K562 (cell line): ENCODE results near the gene ARR3. TPM values are rescaled to one million over a fixed set of nuclear protein-coding genes. Genes with fewer than 3 reads are reported as not detected.

ENCODE experiments used
- BHLHE40 ChIP-seq: IDR thresholded peaks from 2 replicates; pipeline ENCODE4 v1.6.1; 2011; ENCODE audit warnings: low read length, improper control_type of control experiment
- CBFA2T2 ChIP-seq: fragments of 450-650 bp; conservative IDR thresholded peaks from 2 replicates; pipeline ENCODE4 v1.6.1; 2017; ENCODE audit warnings: mild to moderate bottlenecking
- FOXA1 ChIP-seq: fragments of 450-650 bp; IDR thresholded peaks from 2 replicates; pipeline ENCODE4 v1.6.1; 2016; ENCODE audit warnings: mild to moderate bottlenecking, borderline replicate concordance
- FOXA3 ChIP-seq, 2 experiments: fragments of 450-650 bp in 1 of 2; sonication (generic) in 1 of 2; formaldehyde crosslinking; IDR thresholded peaks in 1 of 2; conservative IDR thresholded peaks in 1 of 2; 2 replicates each; pipeline versions ENCODE4 v1.4.0 to v1.8.0; 2020 to 2022; ENCODE audit warnings: mild to moderate bottlenecking in 2 of 2, missing genetic modification reagents in 1 of 2
- KLF16 ChIP-seq: IDR thresholded peaks from 2 replicates; pipeline ENCODE4 v1.6.1; 2016; ENCODE audit warnings: antibody characterized with exemption
- MAZ ChIP-seq, 2 experiments: fragments of 450-650 bp in 1 of 2; sonication (generic) in 1 of 2; formaldehyde crosslinking; IDR thresholded peaks in 1 of 2; conservative IDR thresholded peaks in 1 of 2; 2 replicates each; pipeline versions ENCODE4 v1.4.0 to v1.5.0; 2020; ENCODE audit warnings: mild to moderate bottlenecking in 1 of 2, missing genetic modification reagents in 1 of 2
- MEIS2 ChIP-seq: fragments of 450-650 bp; IDR thresholded peaks from 2 replicates; pipeline ENCODE4 v1.6.1; 2014; ENCODE audit warnings: mild to moderate bottlenecking; ENCODE audit not compliant: partially characterized antibody
- PBX2 ChIP-seq, 2 experiments: IDR thresholded peaks in 1 of 2; conservative IDR thresholded peaks in 1 of 2; 2 replicates each; pipeline ENCODE4 v1.6.1; 2016; ENCODE audit warnings: low read depth in 2 of 2, mild to moderate bottlenecking in 1 of 2, missing compliant biosample characterization in 1 of 2, missing genetic modification characterization in 1 of 2, moderate library complexity in 1 of 2
- SMC3 ChIP-seq: conservative IDR thresholded peaks from 2 replicates; pipeline ENCODE4 v1.6.1; 2011; ENCODE audit warnings: low read depth, low read length, improper control_type of control experiment; ENCODE audit not compliant: insufficient read depth
- SP1 ChIP-seq: sonication (generic); formaldehyde crosslinking; IDR thresholded peaks from 2 replicates; pipeline ENCODE4 v1.8.1; 2022; ENCODE audit warnings: mild to moderate bottlenecking, missing genetic modification reagents
- SP2 ChIP-seq: IDR thresholded peaks from 2 replicates; pipeline ENCODE4 v1.6.1; 2011; ENCODE audit warnings: mild to moderate bottlenecking, low read depth, low read length, moderate library complexity; ENCODE audit not compliant: poor library complexity, severe bottlenecking; ENCODE audit errors: extremely low read depth
- TAF7 ChIP-seq: fragments of 450-650 bp; IDR thresholded peaks from 2 replicates; pipeline ENCODE4 v1.6.1; 2016; ENCODE audit warnings: missing genetic modification characterization, missing compliant biosample characterization
- TAL1 ChIP-seq: fragments of 450-650 bp; IDR thresholded peaks from 2 replicates; pipeline ENCODE4 v1.6.1; 2016; ENCODE audit warnings: mild to moderate bottlenecking
- TFAP4 ChIP-seq: sonication (generic); formaldehyde crosslinking; IDR thresholded peaks from 2 replicates; pipeline ENCODE4 v1.8.0; 2022; ENCODE audit warnings: missing genetic modification reagents, mild to moderate bottlenecking, moderate library complexity, borderline replicate concordance
- ZKSCAN8 ChIP-seq: fragments of 200-800 bp; sonication (Bioruptor generic); IDR thresholded peaks from 2 replicates; pipeline ENCODE4 v1.6.1; 2016; ENCODE audit warnings: missing genetic modification characterization, missing compliant biosample characterization
- ZNF717 ChIP-seq: fragments of 250-450 bp; sonication (Bioruptor Pico); IDR thresholded peaks from 2 replicates; pipeline ENCODE4 v1.5.0; 2021
- polyA plus RNA-seq, 8 experiments: library from polyadenylated mRNA; depleted of rRNA in 4 of 8; stranded (reverse) in 5 of 8; unstranded in 3 of 8; fragments of >200 nt; fragmentation: Nextera tagmentation in 2 of 8; fragmentation: Illumina TruSeq in 1 of 8; extraction: Ambion mirVana in 2 of 8; extraction: Trizol in 1 of 8; gene quantifications; 2 replicates each; pipeline versions ENCODE4 v1.2.1 to v1.2.3, GENCODE V29; 2011 to 2014; ENCODE audit warnings: inconsistent platforms in 1 of 8, missing spikeins in 1 of 8
- total RNA-seq, 7 experiments: library from RNA; depleted of rRNA in 6 of 7; stranded (reverse); fragments of >200 nt in 6 of 7; fragmentation: Illumina TruSeq in 2 of 7; extraction: Trizol in 2 of 7; gene quantifications; 2 replicates each; pipeline versions ENCODE4 v1.2.1 to v1.2.3, GENCODE V29; 2011 to 2021; ENCODE audit warnings: low replicate concordance in 1 of 7
- TF ChIP-seq, protein P1 (sequence below): fragments of 250-450 bp; sonication (Bioruptor Pico); IDR thresholded peaks from 2 replicates; pipeline ENCODE4 v1.4.0; 2020; ENCODE audit warnings: mild to moderate bottlenecking

Gene ARR3
- total and polyA plus RNA-seq, 9 of the 15 experiments (the other 6 are each of a cell fraction or from before 2014, with no cell fraction given), result not detected

DNA sequence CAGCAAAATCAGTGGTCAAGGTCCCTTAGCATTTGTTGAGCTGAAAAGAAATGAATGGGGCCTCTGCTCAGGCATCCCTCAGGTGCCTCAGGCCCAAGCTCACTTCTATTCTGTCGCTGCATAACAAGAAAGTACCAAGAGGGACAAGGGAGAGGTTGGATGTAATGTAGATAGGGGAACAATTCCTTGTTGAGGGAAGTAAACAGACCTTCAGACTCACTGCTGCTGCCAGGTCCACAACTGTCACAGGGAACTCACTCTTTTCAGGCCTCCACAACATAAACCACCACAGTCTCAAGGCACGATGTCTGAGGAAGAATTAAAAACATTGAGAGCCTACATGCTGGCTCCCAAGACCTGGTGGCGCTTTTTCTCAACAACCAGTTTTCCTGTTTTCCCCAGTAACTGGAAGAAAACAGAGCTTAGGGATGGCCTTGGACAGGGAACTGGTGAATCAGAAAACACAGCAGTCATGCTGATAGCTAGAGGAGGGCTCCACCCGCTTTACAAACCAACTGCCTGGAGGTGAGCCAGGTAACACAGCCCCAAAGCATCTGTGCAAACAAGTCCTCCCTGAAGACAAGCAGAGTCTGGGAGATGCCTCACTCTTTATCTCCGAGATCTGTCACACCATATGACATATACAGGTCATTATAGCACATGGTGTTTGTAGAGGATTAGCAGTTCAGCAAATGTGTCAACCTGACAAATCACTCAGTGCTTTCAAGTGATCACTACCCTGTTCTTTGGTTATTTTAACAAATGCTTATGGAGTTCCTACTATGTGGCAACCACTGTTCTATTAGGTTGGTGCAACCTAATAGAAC lies 48.0 kb upstream of the ARR3 start (continued):
- TF ChIP-seq TFAP4 (CRISPR knock-in tag) (no peak), SMC3 (no peak), FOXA3 (CRISPR knock-in tag; conservative IDR thresholded peaks at IDR 0.05 in 1 of 2, IDR thresholded peaks at IDR 0.05 in 1 of 2) (peak; percentile 91 to 96), FOXA1 (peak; percentile 87), CBFA2T2 (peak; percentile 80), ZKSCAN8 (CRISPR knock-in tag) (no peak), MAZ (CRISPR knock-in tag; conservative IDR thresholded peaks at IDR 0.05 in 1 of 2, IDR thresholded peaks at IDR 0.05 in 1 of 2) (no peak), ZNF717 (no peak), KLF16 (peak; percentile 54; the same call in 1 of the 2 replicates), SP1 (CRISPR knock-in tag) (no peak), PBX2 (CRISPR knock-in tag; IDR thresholded peaks at IDR 0.05; ENCODE audit: low read depth) (no peak), PBX2 (tag; conservative IDR thresholded peaks at IDR 0.05; ENCODE audit: low read depth) (peak; percentile 80), BHLHE40 (0 out of 2 replicates have a peak, but pooled peaks have one; percentile 21), MEIS2 (peak; percentile 93), TAL1 (peak; percentile 64), TAF7 (tag) (no peak), SP2 (no peak)
- TF ChIP-seq, protein P1, sequence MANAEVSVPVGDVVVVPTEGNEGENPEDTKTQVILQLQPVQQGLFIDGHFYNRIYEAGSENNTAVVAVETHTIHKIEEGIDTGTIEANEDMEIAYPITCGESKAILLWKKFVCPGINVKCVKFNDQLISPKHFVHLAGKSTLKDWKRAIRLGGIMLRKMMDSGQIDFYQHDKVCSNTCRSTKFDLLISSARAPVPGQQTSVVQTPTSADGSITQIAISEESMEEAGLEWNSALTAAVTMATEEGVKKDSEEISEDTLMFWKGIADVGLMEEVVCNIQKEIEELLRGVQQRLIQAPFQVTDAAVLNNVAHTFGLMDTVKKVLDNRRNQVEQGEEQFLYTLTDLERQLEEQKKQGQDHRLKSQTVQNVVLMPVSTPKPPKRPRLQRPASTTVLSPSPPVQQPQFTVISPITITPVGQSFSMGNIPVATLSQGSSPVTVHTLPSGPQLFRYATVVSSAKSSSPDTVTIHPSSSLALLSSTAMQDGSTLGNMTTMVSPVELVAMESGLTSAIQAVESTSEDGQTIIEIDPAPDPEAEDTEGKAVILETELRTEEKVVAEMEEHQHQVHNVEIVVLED (CRISPR knock-in tag), result no peak
